GM12801 (cell line): ENCODE data around the gene MYOM3.

Source experiments
- TF ChIP-seq, protein P1 (sequence below): IDR thresholded peaks from one replicate; pipeline ENCODE4 v1.5.1; 2011; ENCODE audit warnings: control low read depth; ENCODE audit not compliant: insufficient read length; ENCODE audit errors: extremely low read depth

MYOM3 gene

GRCh38 chr1:24119859-24120756 lies 8.2 kb upstream of the MYOM3 start:
- TF ChIP-seq, protein P1, sequence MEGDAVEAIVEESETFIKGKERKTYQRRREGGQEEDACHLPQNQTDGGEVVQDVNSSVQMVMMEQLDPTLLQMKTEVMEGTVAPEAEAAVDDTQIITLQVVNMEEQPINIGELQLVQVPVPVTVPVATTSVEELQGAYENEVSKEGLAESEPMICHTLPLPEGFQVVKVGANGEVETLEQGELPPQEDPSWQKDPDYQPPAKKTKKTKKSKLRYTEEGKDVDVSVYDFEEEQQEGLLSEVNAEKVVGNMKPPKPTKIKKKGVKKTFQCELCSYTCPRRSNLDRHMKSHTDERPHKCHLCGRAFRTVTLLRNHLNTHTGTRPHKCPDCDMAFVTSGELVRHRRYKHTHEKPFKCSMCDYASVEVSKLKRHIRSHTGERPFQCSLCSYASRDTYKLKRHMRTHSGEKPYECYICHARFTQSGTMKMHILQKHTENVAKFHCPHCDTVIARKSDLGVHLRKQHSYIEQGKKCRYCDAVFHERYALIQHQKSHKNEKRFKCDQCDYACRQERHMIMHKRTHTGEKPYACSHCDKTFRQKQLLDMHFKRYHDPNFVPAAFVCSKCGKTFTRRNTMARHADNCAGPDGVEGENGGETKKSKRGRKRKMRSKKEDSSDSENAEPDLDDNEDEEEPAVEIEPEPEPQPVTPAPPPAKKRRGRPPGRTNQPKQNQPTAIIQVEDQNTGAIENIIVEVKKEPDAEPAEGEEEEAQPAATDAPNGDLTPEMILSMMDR, result no peak

DNA sequence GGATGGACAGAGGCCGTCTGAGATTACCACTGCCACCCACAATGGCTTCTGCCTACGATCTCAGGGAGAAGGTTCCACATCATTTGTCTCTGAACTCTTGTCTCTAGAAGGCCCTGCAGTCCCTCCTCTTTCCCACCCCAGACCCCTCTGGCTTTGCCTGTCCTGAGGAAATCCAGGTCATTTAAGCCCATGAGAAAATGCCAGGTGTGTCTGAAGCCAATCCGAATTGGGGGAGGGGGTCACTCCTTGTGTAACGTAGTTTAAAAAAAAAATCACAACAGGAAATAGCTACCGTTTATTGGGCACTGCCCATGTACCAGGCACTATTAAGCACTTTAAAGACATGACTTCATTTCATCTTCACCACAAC lies 7.5 kb upstream of the MYOM3 start:
- TF ChIP-seq, protein P1, result no peak

DNA sequence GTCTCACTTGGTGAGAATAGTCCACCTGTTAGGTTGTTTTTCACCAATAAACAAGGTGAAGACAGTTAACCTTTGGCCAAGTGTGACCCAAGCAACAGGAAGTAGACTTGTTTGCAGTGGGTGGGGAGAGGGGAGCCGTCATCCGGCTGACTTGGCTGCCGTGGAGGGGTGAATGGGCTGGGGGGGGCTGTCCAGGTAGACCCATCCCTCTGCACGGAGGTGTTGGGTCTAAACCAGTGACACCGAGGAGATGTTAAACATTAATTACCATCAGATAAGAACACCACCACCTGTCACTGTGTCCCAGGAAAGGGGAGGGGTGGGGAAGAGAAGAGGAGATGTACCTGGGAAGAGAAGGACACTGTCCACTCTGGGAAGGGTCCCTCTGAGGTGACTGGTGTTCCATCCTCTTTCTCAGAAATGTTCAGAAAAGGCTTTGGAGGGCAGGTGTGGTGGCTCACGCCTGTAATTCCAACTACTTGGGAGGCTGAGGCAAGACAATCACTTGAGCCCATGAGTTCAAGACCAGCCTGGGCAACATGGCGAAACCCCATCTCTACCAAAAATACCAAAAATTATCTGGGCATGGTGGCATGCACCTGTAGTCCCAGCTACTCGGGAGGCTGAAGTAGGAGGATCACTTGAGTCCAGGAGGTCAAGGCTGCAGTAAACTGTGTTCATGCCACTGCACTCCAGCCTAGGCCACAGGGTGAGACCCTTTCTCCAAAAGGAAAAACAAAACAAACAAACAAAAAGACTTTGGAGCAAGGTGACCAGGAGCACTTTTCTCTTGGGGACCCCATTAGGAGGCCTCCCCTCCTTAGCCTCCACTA lies 6.7 kb upstream of the MYOM3 start:
- TF ChIP-seq, protein P1, result no peak

- TF ChIP-seq, protein P1, result no peak
Observed at GRCh38 chr1:24117722-24118409, 5.9 kb upstream of the MYOM3 start.

- TF ChIP-seq, protein P1, result no peak
Observed at GRCh38 chr1:24117132-24117531, 5.2 kb upstream of the MYOM3 start.

DNA sequence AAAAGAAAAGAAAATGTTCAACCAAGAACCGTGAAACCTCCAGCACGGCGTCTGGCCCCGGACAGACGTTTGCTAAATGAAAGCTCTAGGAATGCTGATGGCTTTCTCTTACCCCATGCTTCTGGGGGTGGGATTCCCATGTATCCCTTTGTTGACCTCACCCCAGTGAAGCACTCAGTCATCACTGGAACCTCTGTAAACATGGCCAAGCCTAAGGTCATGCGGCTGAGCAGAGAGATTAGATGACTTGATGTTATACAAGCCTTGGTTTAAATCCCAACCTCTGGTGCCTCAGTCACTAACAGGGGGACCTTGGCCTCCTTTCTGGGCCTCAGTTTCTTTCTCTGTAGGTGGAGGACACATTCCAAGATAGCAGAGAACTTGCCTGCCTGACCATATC lies 2.8 kb upstream of the MYOM3 start:
- TF ChIP-seq, protein P1, result no peak

GRCh38 chr1:24113641-24114033 lies 1.7 kb upstream of the MYOM3 start:
- TF ChIP-seq, protein P1, result no peak
